MM.1S (cell line): ENCODE results near the gene PPM1B.
"Not testable (repeated sequence)": the region's sequence is repeated elsewhere in the genome, so short reads cannot be mapped to it uniquely, and the experiment has no call there.

ENCODE experiments used
- CTCF ChIP-seq: fragments of 300-600 bp; sonication (generic); IDR thresholded peaks from 2 replicates; pipeline ENCODE4 v1.5.1; 2016; ENCODE audit warnings: antibody characterized with exemption, low read length, mixed read lengths
- EZH2 ChIP-seq: fragments of 300-600 bp; sonication (generic); optimal IDR thresholded peaks from 2 replicates; pipeline ENCODE3; 2017; ENCODE audit warnings: low read depth, mild to moderate bottlenecking, antibody characterized with exemption, low read length, mixed read lengths

- TF ChIP-seq EZH2, CTCF: not testable (repeated sequence)
Measured at GRCh38 chr2:44255704-44256103, 87.0 kb downstream of the PPM1B start.
